Liver (tissue), 9 donors: ENCODE measurements around the gene SH3GL1. TPM values are rescaled to one million over a fixed set of nuclear protein-coding genes. Genes with fewer than 3 reads are reported as not detected.

ENCODE experiments used
- DNase-seq: peaks from one replicate; pipeline ENCODE4 v3.0.0-alpha.2; 2017; ENCODE audit warnings: low spot score
- H3K27ac ChIP-seq, 2 donors: one replicate each; pipeline ENCODE4 v1.7.0; 2013; ENCODE audit warnings: inconsistent platforms in 2 of 2, low read length in 2 of 2, control low read depth in 1 of 2, low read depth in 1 of 2, mild to moderate bottlenecking in 1 of 2
- H3K27me3 ChIP-seq, 4 donors: one replicate each; pipeline versions ENCODE4 v1.6.1 to v1.7.0; 2013; ENCODE audit warnings: low read length in 3 of 4, inconsistent platforms in 1 of 4, mild to moderate bottlenecking in 1 of 4, moderate library complexity in 1 of 4; ENCODE audit not compliant: control insufficient read depth in 4 of 4, insufficient read depth in 4 of 4
- H3K36me3 ChIP-seq, 4 donors: one replicate each; pipeline versions ENCODE4 v1.6.1 to v1.7.0; 2013; ENCODE audit warnings: low read length in 3 of 4, mild to moderate bottlenecking in 3 of 4, low read depth in 1 of 4, moderate library complexity in 1 of 4; ENCODE audit not compliant: control insufficient read depth in 4 of 4, insufficient read depth in 3 of 4
- H3K4me1 ChIP-seq, 4 donors: one replicate each; pipeline versions ENCODE4 v1.6.1 to v1.7.0; 2013; ENCODE audit warnings: low read length in 3 of 4, mild to moderate bottlenecking in 3 of 4, moderate library complexity in 1 of 4; ENCODE audit not compliant: control insufficient read depth in 4 of 4, insufficient read depth in 4 of 4
- H3K4me3 ChIP-seq, 3 donors: one replicate each; pipeline versions ENCODE4 v1.6.1 to v1.7.0; 2013; ENCODE audit warnings: low read length in 3 of 3, control low read depth in 1 of 3, low read depth in 1 of 3, mild to moderate bottlenecking in 1 of 3
- H3K9ac ChIP-seq, 2 donors: one replicate each; pipeline ENCODE4 v1.7.0; 2013; ENCODE audit warnings: low read length in 2 of 2, mild to moderate bottlenecking in 2 of 2, moderate library complexity in 2 of 2, control low read depth in 1 of 2, low read depth in 1 of 2
- H3K9me3 ChIP-seq, 4 donors: one replicate each; pipeline versions ENCODE4 v1.6.1 to v1.7.0; 2013; ENCODE audit warnings: low read length in 3 of 4; ENCODE audit not compliant: control insufficient read depth in 4 of 4
- ATF3 ChIP-seq: IDR thresholded peaks from 2 replicates; pipeline ENCODE4 v1.6.1; 2016; ENCODE audit warnings: antibody characterized with exemption
- EGR1 ChIP-seq, 2 donors: IDR thresholded peaks; 2 replicates each; pipeline ENCODE4 v1.6.1; 2016 to 2018; ENCODE audit warnings: antibody characterized with exemption in 2 of 2, low read depth in 2 of 2
- FOXA1 ChIP-seq: IDR thresholded peaks from 2 replicates; pipeline ENCODE4 v1.6.1; 2016; ENCODE audit warnings: antibody characterized with exemption
- GABPA ChIP-seq, 2 donors: IDR thresholded peaks in 1 of 2; conservative IDR thresholded peaks in 1 of 2; 2 replicates each; pipeline ENCODE4 v1.6.1; 2016; ENCODE audit warnings: antibody characterized with exemption in 2 of 2, mild to moderate bottlenecking in 1 of 2, moderate library complexity in 1 of 2
- HNF4A ChIP-seq, 2 donors: conservative IDR thresholded peaks; 2 replicates each; pipeline ENCODE4 v1.6.1; 2016; ENCODE audit warnings: antibody characterized with exemption in 2 of 2, mild to moderate bottlenecking in 2 of 2
- HNF4G ChIP-seq: IDR thresholded peaks from 2 replicates; pipeline ENCODE4 v1.6.1; 2016; ENCODE audit warnings: antibody characterized with exemption
- JUND ChIP-seq, 2 donors: IDR thresholded peaks; 2 replicates each; pipeline ENCODE4 v1.6.1; 2016; ENCODE audit warnings: antibody characterized with exemption in 2 of 2
- MAX ChIP-seq: IDR thresholded peaks from 2 replicates; pipeline ENCODE4 v1.6.1; 2016; ENCODE audit warnings: antibody characterized with exemption
- NR2F2 ChIP-seq: IDR thresholded peaks from 2 replicates; pipeline ENCODE4 v1.6.1; 2016; ENCODE audit warnings: antibody characterized with exemption
- RAD21 ChIP-seq, 2 donors: IDR thresholded peaks; 2 replicates each; pipeline ENCODE4 v1.6.1; 2016; ENCODE audit warnings: antibody characterized with exemption in 2 of 2, mild to moderate bottlenecking in 2 of 2
- RXRA ChIP-seq, 2 donors: IDR thresholded peaks; 2 replicates each; pipeline ENCODE4 v1.6.1; 2017 to 2018; ENCODE audit warnings: antibody characterized with exemption in 2 of 2, mild to moderate bottlenecking in 1 of 2
- SP1 ChIP-seq: IDR thresholded peaks from 2 replicates; pipeline ENCODE4 v1.6.1; 2018; ENCODE audit warnings: antibody characterized with exemption, mild to moderate bottlenecking
- TAF1 ChIP-seq: conservative IDR thresholded peaks from 2 replicates; pipeline ENCODE4 v1.6.1; 2016; ENCODE audit warnings: antibody characterized with exemption, mild to moderate bottlenecking
- YY1 ChIP-seq: IDR thresholded peaks from 2 replicates; pipeline ENCODE4 v1.6.1; 2016; ENCODE audit warnings: antibody characterized with exemption, mild to moderate bottlenecking
- WGBS: extraction: QIAGEN DNeasy Blood & Tissue Kit; methylation state at CpG from one replicate; pipeline ENCODE4 v1.1.7; 2013; 5-methylcytosine and 5-hydroxymethylcytosine counted together
- polyA plus RNA-seq, 2 donors: library from polyadenylated mRNA; stranded (reverse) in 1 of 2; unstranded in 1 of 2; fragments of 200-250 nt in 1 of 2; fragments of >200 nt in 1 of 2; fragmentation: Nextera tagmentation in 1 of 2; extraction: Ambion mirVana in 1 of 2; gene quantifications; one replicate each; pipeline versions ENCODE4 v1.2.1 to v1.2.3, GENCODE V29; 2013 to 2015
- total RNA-seq, 2 donors: library from RNA; depleted of rRNA; stranded (reverse); fragments of >200 nt; gene quantifications; one replicate each; pipeline ENCODE4 v1.2.3, GENCODE V29; 2014
- TF ChIP-seq, protein P1 (sequence below): IDR thresholded peaks from 2 replicates; pipeline ENCODE4 v1.6.1; 2016; ENCODE audit warnings: antibody characterized with exemption, mild to moderate bottlenecking
- TF ChIP-seq, protein P2 (sequence below): IDR thresholded peaks from 2 replicates; pipeline ENCODE4 v1.6.1; 2016; ENCODE audit warnings: antibody characterized with exemption
- donor health status: healthy.
- donor health status: healthy.
- donor health status: healthy.
- donor health status: healthy.
- donor health status: healthy.

Gene SH3GL1
- total and polyA plus RNA-seq, 4 donors: 16.5 to 27.8 (median 18.2) TPM

DNA sequence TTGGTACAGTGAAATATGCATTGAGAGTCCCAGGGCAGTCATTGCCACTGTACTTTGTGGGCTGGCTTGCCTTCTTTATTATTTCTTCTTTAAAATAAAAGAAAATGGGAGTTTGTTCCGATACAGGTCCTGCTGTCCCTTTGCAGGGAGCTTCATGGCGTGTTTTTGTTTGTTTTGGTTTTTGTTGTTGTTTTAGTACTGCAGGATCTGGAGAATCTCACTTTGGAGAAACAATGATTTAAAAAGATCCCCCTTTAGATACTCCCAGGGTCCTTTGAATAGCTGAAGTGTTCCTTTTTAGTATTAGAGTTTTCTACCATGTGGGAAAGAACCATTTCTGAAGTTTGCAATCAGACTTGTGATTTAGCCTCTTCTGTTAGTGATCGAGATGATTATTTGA is 13.2 kb upstream of the SH3GL1 start (continued):
- TF ChIP-seq, protein P1, sequence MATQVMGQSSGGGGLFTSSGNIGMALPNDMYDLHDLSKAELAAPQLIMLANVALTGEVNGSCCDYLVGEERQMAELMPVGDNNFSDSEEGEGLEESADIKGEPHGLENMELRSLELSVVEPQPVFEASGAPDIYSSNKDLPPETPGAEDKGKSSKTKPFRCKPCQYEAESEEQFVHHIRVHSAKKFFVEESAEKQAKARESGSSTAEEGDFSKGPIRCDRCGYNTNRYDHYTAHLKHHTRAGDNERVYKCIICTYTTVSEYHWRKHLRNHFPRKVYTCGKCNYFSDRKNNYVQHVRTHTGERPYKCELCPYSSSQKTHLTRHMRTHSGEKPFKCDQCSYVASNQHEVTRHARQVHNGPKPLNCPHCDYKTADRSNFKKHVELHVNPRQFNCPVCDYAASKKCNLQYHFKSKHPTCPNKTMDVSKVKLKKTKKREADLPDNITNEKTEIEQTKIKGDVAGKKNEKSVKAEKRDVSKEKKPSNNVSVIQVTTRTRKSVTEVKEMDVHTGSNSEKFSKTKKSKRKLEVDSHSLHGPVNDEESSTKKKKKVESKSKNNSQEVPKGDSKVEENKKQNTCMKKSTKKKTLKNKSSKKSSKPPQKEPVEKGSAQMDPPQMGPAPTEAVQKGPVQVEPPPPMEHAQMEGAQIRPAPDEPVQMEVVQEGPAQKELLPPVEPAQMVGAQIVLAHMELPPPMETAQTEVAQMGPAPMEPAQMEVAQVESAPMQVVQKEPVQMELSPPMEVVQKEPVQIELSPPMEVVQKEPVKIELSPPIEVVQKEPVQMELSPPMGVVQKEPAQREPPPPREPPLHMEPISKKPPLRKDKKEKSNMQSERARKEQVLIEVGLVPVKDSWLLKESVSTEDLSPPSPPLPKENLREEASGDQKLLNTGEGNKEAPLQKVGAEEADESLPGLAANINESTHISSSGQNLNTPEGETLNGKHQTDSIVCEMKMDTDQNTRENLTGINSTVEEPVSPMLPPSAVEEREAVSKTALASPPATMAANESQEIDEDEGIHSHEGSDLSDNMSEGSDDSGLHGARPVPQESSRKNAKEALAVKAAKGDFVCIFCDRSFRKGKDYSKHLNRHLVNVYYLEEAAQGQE: no peak
- TF ChIP-seq EGR1 (IDR thresholded peaks at IDR 0.05; ENCODE audit: low read depth in 2 of 2) (no peak), HNF4G (no peak), RXRA (IDR thresholded peaks at IDR 0.05) (no peak), JUND (IDR thresholded peaks at IDR 0.05) (no peak), HNF4A (conservative IDR thresholded peaks at IDR 0.05) (no peak), SP1 (no peak), RAD21 (IDR thresholded peaks at IDR 0.05) (no peak), NR2F2 (no peak)

GRCh38 chr19:4409123-4409933 is 9.0 kb upstream of the SH3GL1 start:
- Histone ChIP-seq H3K27me3 (no peaks in the 10 kb centered on the region), H3K4me1 (no peaks in the 10 kb centered on the region), H3K9me3 (no peaks in the 10 kb centered on the region), H3K27ac (no peak overlapping the region), H3K36me3 (peaks cover 0 to 6% (median 1%) of the 10 kb centered on the region in 4 donors), H3K4me3 (no peak overlapping the region), H3K9ac (no peak overlapping the region)
- TF ChIP-seq FOXA1 (no peak), NR2F2 (no peak), ATF3 (no peak), JUND (IDR thresholded peaks at IDR 0.05) (no peak), EGR1 (IDR thresholded peaks at IDR 0.05; ENCODE audit: low read depth in 2 of 2) (no peak), TAF1 (no peak), RXRA (IDR thresholded peaks at IDR 0.05) (no peak), YY1 (no peak), RAD21 (IDR thresholded peaks at IDR 0.05) (no peak), MAX (no peak), SP1 (no peak), GABPA (IDR thresholded peaks at IDR 0.05 in 1 of 2, conservative IDR thresholded peaks at IDR 0.05 in 1 of 2) (no peak), HNF4A (conservative IDR thresholded peaks at IDR 0.05) (no peak)
- TF ChIP-seq, protein P1: no peak
- TF ChIP-seq, protein P2, sequence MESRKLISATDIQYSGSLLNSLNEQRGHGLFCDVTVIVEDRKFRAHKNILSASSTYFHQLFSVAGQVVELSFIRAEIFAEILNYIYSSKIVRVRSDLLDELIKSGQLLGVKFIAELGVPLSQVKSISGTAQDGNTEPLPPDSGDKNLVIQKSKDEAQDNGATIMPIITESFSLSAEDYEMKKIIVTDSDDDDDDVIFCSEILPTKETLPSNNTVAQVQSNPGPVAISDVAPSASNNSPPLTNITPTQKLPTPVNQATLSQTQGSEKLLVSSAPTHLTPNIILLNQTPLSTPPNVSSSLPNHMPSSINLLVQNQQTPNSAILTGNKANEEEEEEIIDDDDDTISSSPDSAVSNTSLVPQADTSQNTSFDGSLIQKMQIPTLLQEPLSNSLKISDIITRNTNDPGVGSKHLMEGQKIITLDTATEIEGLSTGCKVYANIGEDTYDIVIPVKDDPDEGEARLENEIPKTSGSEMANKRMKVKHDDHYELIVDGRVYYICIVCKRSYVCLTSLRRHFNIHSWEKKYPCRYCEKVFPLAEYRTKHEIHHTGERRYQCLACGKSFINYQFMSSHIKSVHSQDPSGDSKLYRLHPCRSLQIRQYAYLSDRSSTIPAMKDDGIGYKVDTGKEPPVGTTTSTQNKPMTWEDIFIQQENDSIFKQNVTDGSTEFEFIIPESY: no peak
- WGBS: 95% methylated on average over 23 of the region's 23 CpGs
- DNase-seq: no peak
